H1 (cell line): ENCODE measurements around the gene FBH1. TPM values are rescaled to one million over a fixed set of nuclear protein-coding genes. Genes with fewer than 3 reads are reported as not detected.

Source experiments
- TCF12 ChIP-seq: IDR thresholded peaks from 2 replicates; pipeline ENCODE4 v1.6.1; 2011; ENCODE audit warnings: low read depth, mild to moderate bottlenecking, low read length
- ZNF274 ChIP-seq: IDR thresholded peaks from 2 replicates; pipeline ENCODE4 v1.7.0; 2012; ENCODE audit warnings: low read length, borderline replicate concordance; ENCODE audit errors: extremely low read depth
- polyA plus RNA-seq, 7 experiments: library from polyadenylated mRNA; depleted of rRNA in 3 of 7; stranded (reverse) in 5 of 7; unstranded in 2 of 7; fragments of >200 nt in 5 of 7; fragments of 200-250 nt in 2 of 7; gene quantifications; 1 replicate in 5 of 7; 2 replicates in 1 of 7; 4 replicates in 1 of 7; pipeline versions ENCODE4 v1.2.1 to v1.2.3, GENCODE V29; 2011 to 2013; ENCODE audit warnings: missing spikeins in 2 of 7, mixed read lengths in 2 of 7
- total RNA-seq: library from RNA; stranded (reverse); fragmentation: NEBNext Ultra II Directional; extraction: Animal tissue kit (Norgen Biotek cat#: 25700); gene quantifications from 2 replicates; pipeline ENCODE4 v1.2.1, GENCODE V29; 2021
- TF ChIP-seq, protein P1 (sequence below), 3 experiments: IDR thresholded peaks; 1 replicate in 2 of 3; 2 replicates in 1 of 3; pipeline versions ENCODE4 v1.5.1 to v1.6.1; 2011; ENCODE audit warnings: low read length in 3 of 3, mild to moderate bottlenecking in 3 of 3, inconsistent platforms in 2 of 3, low read depth in 1 of 3, moderate library complexity in 1 of 3; ENCODE audit not compliant: insufficient read depth in 1 of 3; ENCODE audit errors: control extremely low read depth in 1 of 3

Gene FBH1
- total and polyA plus RNA-seq, 2 of the 8 experiments (the other 6 are each of a cell fraction or from before 2014, with no cell fraction given) = 31.1 to 51.8 TPM

GRCh38 chr10:5905854-5906507, 15.9 kb downstream of the FBH1 start (continued):
- TF ChIP-seq, protein P1, sequence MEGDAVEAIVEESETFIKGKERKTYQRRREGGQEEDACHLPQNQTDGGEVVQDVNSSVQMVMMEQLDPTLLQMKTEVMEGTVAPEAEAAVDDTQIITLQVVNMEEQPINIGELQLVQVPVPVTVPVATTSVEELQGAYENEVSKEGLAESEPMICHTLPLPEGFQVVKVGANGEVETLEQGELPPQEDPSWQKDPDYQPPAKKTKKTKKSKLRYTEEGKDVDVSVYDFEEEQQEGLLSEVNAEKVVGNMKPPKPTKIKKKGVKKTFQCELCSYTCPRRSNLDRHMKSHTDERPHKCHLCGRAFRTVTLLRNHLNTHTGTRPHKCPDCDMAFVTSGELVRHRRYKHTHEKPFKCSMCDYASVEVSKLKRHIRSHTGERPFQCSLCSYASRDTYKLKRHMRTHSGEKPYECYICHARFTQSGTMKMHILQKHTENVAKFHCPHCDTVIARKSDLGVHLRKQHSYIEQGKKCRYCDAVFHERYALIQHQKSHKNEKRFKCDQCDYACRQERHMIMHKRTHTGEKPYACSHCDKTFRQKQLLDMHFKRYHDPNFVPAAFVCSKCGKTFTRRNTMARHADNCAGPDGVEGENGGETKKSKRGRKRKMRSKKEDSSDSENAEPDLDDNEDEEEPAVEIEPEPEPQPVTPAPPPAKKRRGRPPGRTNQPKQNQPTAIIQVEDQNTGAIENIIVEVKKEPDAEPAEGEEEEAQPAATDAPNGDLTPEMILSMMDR (IDR thresholded peaks at IDR 0.05; ENCODE audit: control extremely low read depth in 1 of 3, insufficient read depth in 1 of 3, low read depth in 1 of 3, low read length in 3 of 3) = no peak
- TF ChIP-seq TCF12 (no peak), ZNF274 (no peak)
- TF ChIP-seq, all 59 proteins: peak for 0
